AG08395 (cell line): ENCODE data around the gene IQGAP2.
A peak's percentile ranks its signal among the peaks of the same experiment; 100 is the strongest.
"Not testable (repeated sequence)": the region's sequence is repeated elsewhere in the genome, so short reads cannot be mapped to it uniquely, and the experiment has no call there.

Experiments
- DNase-seq: peaks from one replicate; pipeline ENCODE4 v3.0.0; 2012; ENCODE audit warnings: mixed read lengths, low spot score

The IQGAP2 gene

DNA sequence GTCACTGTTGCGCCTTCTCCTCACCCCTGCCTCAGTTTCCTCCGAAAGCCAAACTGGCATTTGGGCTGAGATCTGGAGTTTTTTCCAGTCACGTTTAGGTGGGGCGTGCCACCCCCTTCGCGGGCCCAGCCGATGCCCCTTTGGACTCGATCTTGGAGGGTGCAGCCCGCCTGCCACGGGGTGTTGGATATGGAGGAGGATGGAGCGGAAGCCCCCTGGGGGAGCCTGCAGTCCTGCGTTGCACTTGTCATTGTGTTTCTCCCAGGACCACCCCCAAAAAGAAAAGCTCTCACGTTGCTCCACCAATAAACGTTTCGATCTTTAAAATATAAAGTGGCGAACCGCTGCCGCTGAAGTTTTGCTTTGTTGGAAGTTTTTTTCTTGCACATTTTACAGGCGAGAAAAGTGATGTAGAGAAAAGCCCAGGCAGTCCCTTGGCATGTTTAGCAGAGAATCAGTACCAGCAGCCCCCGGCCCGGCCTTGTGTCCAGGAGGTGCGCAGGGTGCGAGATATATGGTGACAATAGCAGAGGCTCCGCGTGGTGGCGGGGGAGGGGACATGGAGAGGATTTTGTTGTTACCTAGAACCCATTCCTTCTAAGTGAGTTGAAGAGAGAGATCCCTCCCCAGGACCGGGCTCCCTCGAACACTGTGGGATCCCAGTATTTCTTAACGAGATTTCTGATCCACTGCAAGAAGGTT lies 313.5 kb downstream of the IQGAP2 start:
- DNase-seq: no peak

DNA sequence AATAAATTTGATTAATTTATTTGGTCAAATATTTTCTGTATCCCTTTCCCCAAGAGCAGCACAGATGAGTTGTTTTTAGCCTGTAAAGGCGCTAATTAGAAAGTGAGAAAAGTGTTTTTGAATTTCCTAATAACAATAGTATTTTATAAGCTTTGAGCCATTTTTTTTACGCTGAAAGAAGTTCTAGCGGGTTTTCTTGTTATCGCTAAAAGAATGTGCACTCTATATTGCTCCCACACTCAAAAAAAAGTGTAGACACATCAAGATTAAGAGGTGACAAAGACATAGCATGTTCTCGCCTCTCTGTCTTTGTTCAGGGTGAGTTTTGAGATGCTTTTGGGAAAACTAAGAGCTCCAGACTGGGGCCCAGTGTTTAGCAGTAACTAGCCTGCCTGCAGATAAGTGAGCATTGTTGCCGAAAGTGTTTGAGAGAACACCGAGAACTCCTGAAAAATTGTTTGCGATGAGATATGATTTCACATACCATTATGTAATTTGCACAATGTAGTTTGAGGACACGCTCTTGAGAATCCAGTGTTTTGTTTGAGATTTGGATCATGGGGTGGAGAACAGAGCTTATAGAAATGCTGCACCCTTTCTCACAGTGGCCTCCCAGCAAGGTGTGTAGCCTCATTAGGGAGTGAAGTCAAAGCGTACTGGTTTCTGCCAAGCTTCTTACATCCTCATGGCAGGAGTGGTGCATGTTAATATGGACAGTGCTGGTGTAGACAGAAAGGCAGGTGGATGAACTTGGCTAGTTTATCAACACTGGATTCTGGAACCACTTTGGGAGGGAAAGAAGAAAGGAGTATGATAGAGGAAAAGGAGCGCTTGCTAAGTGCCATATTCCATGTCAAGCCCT lies 314.4 kb downstream of the IQGAP2 start:
- DNase-seq: no peak

DNA sequence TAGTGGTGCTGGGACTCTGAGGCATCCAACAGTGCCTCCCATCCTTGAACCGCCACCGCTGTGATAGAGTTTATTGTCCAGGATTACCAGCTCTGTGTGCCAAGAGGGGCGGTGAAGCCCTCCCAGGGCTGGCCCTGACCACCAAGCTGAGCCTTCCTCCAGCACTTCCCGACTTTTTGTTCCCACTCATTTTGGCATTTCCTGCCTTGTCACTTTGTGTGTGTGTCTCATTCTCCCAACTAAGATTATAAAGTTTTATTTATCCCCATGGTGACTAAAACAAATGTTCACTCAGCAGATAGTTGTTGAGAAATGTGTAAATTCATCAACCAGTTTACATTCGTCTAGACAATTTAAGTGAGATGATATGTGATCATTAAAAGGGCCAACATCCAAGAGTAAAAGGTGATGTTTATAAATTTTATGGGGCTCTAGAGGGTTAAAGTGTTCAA lies 315.3 kb downstream of the IQGAP2 start:
- no peak for DNase-seq

DNA sequence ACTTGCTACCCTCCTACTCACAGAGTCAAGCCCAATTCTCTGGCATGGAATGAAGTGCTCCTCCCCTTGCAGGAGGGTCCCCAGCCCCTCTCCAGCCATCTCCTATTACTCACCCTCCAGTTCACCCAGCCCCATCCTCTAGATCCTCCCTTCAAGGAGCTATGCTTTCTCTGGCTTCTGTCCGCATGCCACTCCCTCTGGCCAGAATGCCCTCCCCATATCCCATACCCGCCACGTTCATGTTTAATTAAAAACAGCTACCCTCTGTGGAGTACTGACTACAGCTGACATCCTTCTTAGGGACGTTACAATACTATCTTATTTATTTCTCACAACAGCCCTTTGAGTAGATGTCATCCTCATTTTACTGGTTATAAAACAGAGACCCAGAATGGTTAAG lies 315.8 kb downstream of the IQGAP2 start:
- DNase-seq: no peak

DNA sequence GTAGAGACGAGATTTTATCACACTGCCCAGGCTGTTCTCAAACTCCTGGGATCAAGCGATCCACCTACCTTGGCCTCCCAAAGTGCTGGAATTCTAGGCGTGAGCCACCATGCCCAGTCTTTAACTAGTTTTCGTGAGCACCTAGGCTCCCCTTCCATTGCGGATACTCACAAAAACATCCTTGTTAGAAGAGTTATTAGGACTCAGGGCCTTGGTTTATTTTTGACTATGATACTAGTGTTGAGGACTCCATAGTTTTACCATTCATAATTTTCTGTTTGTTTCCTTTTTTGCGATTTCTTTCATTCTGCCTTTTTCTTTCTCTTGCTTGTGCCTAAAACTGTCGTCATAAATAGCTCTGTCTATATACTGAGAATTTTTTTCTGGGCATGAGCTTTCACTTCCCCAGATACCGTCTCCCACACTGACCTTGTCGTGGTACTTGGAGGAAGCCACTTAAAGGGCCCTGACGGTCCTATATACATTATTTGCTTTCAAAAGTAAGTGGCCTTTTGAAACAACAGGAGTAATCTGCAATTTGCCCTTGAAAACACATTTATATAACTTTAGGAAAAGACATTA lies 318.0 kb downstream of the IQGAP2 start:
- no peak for DNase-seq

DNA sequence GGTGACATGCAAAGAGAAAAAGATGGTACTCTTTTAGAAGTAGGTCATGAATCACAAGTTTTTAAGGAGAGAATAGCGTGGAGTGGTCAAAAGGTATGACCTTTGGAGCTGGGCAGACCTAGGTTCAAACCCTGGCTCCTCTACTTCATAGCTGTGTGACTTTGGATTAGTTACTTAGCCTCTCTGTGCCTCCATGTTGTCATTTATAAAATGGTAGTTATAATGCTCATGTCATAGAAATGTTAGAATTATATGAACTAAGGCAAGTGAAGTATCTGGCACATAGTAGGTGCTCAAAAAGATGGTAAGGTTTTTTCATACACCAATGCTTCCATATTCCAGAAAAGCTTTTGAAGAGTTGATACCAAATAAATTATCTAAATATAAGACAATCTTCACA lies 320.2 kb downstream of the IQGAP2 start:
- DNase-seq: no peak

DNA sequence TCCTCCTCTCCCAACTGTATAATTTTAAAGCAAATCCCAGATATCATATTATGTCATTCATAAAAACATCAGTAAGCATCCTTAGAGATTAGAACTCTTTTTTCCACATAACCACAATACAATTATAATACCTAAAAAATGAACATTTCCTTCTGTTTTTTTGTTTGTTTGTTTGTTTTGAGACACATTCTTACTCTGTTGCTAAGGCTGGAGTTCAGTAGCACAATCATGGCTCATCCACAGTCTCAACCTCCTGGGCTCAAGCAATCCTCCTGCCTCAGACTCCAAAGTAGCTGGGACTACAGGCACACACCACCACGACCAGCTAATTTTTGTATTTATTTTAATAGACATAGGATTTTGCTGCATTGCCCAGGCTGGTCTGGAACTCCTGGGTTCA lies 320.8 kb downstream of the IQGAP2 start:
- DNase-seq: no peak

DNA sequence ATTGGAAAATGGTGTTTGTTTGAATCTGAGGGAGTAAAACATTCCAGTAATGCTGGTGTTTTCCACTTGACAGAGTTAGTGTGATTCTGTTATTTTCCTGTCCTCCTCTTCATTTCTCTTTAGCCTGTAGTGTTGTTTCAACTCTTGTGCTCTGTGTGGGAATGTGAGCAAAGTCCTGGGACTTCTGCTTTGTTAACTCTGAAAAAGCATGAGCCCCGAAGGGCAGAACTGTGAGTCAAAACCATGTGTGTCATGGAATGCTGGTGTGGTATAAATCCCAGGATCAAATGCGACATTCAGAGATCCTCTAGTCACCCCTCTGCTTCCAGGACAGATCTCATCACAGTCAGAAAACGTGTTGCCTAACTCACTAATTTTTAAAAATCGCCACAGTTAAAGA lies 321.8 kb downstream of the IQGAP2 start:
- peak; percentile 36 for DNase-seq

DNA sequence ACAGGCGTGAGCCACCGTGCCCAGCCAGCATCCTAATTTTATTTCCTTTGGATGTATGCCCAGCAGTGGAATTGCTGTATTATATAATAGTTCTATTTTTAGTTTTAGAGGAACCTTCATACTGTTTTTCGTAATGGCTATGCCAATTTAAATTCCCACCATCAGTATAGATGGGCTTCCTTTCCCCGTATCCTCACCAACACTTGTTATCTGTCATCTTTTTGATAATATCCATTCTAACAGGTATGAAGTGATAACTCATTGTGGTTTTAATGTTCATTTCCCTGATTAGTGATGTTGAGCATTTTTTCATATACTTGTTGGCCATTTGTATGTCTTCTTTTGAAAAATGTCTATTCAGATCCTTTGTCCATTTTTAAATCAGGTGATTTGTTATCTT lies 325.9 kb downstream of the IQGAP2 start:
- DNase-seq: no peak

DNA sequence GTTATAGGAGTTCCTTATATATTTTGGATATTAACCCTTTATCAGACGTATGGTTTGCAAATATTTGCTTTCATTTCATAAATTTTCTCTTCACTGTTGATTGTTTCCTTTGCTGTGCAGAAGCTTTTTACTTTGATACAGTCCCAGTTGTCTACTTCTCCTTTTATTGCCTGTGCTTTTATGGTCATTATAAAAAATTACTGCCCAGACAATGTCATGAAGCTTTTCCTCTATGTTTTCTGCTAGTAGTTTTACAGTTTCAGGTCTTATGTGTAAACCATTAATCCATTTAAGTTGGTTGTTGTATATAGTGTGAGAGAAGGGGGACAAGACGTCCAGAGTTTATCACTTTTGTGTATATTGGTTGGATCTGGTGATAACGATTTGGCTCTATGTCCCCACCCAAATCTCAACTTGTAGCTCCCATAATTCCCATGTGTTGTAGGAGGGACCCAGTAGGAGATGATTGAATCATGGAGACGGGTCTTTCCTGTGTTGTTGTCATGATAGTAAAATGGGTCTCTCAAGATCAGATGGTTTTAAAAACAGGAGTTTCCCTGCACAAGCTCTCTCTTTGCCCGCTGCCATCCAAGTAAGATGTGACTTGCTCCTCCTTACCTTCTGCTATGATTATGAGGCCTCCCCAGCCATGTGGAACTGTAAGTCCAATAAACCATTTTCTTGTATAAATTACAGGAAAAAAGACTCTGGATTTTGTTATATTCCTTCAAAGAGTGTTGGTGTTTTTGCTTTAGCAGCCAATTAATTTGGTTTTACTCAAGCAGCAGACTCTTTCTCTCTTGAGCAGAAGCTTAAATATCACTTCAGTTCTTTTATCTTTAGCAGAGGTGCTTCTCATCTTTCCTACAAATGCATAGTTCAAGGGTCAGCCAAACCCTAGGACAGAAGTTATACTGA lies 326.5 kb downstream of the IQGAP2 start:
- no peak for DNase-seq

DNA sequence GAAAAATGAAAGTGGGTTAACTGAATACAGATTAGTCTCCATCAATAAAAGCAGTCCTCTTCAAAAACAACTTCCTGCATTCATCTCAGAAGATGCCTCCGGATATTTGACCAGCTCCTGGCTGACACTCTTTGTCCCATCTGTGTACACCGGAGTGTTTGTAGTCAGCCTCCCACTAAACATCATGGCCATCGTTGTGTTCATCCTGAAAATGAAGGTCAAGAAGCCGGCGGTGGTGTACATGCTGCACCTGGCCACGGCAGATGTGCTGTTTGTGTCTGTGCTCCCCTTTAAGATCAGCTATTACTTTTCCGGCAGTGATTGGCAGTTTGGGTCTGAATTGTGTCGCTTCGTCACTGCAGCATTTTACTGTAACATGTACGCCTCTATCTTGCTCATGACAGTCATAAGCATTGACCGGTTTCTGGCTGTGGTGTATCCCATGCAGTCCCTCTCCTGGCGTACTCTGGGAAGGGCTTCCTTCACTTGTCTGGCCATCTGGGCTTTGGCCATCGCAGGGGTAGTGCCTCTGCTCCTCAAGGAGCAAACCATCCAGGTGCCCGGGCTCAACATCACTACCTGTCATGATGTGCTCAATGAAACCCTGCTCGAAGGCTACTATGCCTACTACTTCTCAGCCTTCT lies 329.4 kb downstream of the IQGAP2 start:
- no peak for DNase-seq

DNA sequence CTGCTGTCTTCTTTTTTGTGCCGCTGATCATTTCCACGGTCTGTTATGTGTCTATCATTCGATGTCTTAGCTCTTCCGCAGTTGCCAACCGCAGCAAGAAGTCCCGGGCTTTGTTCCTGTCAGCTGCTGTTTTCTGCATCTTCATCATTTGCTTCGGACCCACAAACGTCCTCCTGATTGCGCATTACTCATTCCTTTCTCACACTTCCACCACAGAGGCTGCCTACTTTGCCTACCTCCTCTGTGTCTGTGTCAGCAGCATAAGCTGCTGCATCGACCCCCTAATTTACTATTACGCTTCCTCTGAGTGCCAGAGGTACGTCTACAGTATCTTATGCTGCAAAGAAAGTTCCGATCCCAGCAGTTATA lies 329.9 kb downstream of the IQGAP2 start:
- no peak for DNase-seq

DNA sequence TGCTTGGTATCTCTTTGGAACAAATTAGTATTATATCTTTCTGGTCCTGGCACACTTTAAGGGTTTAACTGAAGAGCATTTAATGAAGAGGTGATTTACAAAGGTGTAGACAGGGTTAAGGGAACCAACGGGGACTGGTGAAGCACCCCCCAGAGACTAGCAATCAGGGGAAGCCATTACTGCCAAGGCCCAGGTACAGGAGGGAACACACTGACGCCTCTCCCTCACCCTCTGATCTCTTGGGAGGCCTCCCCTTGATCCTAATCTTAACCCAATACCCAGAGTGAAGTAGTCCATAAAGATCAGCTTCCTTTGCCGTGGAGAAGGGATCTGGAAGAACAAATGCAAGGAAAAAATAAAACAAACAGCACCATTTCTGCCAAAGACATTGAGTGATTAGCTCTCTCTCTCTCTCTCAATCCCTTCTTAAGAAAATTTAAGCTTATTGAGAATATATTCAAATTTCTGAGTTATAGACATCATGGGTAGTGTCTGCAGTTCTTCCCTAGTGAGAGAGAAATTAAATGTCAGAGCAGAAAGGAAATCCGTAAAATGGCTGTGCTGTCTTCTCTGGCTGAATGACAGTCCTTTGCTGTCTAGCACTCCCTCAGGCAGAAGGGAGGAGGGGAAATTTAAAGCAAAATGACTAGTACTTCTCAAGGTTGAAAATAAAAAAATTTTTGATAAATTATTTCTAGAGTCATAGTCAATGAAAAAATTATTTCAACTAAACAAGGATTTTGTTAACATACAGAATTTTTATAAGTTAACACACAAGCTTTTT lies 332.9 kb downstream of the IQGAP2 start:
- no peak for DNase-seq

DNA sequence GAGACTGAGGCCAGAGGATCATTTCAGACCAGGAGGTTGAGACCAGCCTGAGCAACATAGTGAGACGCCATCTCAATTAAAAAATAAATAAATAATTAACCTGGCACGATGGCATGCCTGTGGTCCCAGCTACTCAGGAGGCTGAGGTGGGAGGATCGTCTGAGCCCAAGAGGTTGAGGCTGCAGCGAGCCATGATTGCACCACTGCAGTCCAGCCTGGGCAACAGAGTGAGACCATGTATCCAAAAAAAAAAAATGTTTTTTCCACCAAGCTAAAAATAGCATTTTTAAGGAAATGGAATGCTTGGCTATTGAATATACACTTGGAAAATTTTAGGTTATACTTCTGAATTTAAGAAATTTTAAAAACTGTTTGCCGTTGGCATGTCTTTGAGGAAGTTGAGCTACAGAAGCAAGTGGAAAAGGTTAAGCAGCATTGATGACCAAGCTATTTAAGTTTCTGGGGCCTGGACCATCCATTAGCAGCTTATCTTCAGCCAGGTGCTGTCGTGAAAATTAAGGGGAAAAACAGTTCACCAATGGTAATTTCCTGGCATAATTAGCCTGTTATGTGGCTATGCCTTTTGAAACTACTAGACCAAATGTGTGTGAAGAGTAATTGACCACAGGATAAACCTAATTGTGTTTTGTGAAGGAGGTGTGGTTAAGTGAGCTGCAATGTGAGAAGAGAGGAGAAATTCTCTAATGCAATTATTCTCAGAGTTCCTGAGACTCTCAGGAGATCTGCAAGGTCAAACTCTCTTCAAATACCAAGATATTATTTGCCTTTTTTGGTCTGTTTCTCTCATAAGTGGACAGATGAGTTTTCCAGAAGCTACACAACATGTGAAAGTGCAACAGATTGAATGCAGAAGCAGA lies 333.8 kb downstream of the IQGAP2 start:
- DNase-seq: no peak

DNA sequence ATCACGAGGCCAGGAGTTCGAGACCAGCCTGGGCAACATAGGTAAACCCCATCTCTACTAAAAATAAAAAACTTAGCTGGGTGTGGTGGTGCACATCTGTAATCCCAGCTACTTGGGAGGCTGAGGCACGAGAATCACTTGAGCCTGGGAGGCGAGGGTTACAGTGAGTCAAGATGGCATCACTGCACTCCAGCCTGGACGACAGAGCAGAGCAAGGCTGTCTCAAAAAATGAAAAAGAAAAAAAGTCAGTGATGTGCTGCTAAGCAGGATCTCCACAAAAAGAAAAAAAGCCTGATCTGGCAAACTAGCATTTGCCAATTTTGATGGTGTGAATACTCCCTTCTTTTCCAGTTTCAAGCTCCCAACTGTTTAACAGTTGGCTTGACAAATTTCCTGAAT lies 334.8 kb downstream of the IQGAP2 start:
- no peak for DNase-seq

DNA sequence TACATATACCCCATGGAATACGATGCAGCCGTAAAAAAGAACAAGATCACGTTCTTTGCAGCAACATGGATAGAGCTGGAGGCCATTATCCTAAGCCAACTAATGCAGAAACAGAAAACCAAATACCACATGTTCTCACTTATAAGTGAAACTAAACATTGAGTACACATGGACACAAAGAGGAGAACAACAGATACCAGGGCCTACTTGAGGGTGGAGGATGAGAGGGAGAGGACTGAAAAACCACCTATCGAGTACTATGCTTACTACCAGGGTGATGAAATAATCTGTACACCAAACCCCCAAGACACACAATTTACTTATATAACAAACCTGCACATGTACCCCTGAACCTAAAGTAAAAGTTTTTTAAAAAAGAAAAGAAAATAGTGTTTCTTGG lies 338.4 kb downstream of the IQGAP2 start:
- not testable (repeated sequence) for DNase-seq

DNA sequence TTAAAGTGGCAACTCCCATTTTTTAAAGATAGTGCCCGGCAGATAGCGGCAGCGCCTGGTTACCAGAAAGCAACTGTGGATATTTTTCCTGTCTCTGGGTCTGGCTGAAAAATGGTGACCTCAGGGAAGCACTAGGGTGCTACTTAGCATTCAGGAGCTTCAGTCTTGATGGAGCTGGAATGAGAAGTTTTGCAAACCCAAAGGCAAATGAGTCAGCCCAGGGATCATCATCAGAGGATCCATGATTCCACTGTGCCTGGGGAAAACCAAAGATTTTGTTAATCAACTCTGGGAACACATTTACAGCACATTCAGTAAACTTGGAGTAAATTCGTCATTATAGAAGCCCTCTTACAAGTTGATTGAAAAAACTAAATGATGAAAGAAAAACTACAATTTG lies 339.5 kb downstream of the IQGAP2 start:
- DNase-seq: peak; percentile 33

DNA sequence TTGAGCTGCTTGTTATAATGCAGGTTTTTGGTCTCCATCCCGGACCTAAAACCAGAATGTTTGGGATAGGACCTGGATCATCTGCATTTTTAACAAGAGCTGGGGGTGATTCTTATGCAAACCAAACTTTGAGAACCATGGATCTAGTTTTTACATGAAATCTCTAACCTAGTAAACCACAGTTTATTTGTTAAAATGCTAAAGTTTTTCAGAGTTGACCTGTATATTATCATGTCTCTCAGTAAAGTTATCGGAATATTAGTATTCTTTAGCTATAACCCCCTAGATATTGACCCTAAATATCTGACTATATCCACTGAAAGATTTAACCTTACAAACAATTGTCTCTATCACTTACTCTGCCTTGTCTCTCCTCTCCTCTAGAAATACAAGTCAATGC lies 341.5 kb downstream of the IQGAP2 start:
- no peak for DNase-seq

DNA sequence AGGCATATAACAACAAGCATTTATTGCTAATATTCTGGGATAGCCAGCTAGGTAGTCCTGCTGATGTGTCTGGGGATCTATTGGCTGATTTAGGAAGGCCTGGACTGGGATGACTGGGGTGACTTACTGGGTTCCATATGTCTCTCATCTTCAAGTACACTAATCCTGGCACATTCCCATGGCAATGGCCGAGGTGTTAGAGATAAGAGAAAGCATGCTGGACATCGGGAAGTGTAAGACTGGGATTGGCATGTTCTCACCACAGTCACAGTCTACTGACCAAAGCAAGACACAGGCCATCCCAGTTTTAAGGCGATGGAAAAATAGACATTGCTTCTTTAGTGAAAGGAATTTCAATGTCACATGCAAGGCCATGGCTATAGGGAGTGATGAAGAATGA lies 342.6 kb downstream of the IQGAP2 start:
- no peak for DNase-seq

DNA sequence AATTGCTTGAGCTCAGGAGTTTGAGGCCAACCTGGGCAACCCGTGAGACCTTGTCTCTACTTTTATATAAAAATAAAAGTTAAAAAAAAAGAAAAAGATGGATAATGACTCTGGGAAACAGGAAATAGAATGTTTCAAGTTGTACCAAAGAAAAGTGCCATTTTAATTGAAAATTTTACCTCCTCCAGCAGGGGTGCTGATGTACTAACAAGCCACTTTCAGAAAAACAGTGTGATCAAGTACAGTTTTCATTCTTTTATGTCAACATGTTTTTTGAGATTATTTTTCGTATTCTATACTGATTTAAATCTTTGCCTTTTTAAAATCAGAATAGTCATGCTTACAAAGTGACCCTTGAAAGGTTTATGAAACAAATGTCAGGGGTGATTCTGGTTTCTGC lies 343.6 kb downstream of the IQGAP2 start:
- no peak for DNase-seq
